Stomach (tissue), 4 donors: ENCODE measurements around the gene NRXN2.

Experiments used
- CTCF ChIP-seq, 7 experiments: fragments of 450-650 bp in 4 of 7; fragments of 200-600 bp in 3 of 7; sonication (generic) in 3 of 7; IDR thresholded peaks; one replicate each; pipeline ENCODE4 v1.5.1; 2016 to 2019; ENCODE audit warnings: antibody characterized with exemption in 7 of 7, control low read depth in 2 of 7, mild to moderate bottlenecking in 1 of 7
- EP300 ChIP-seq: sonication (generic); formaldehyde crosslinking; IDR thresholded peaks from one replicate; pipeline ENCODE4 v1.6.1; 2017; ENCODE audit warnings: antibody characterized with exemption
- POLR2A ChIP-seq, 4 donors: fragments of 450-650 bp; IDR thresholded peaks; one replicate each; pipeline ENCODE4 v1.6.1; 2016; ENCODE audit warnings: antibody characterized with exemption in 4 of 4, control low read depth in 2 of 4, mild to moderate bottlenecking in 1 of 4, moderate library complexity in 1 of 4
- POLR2AphosphoS5 ChIP-seq, 3 donors: sonication (generic); formaldehyde crosslinking; IDR thresholded peaks; one replicate each; pipeline ENCODE4 v1.6.1; 2016; ENCODE audit warnings: antibody characterized with exemption in 3 of 3

GRCh38 chr11:64681171-64681570 lies 41.8 kb downstream of the NRXN2 start:
- TF ChIP-seq POLR2A (IDR thresholded peaks at IDR 0.05) = no peak
- no peak for TF ChIP-seq CTCF (IDR thresholded peaks at IDR 0.05)
- no peak for TF ChIP-seq POLR2AphosphoS5 (IDR thresholded peaks at IDR 0.05)
- no peak for TF ChIP-seq EP300
